ENCODE data around the gene ARHGAP26.

DNA sequence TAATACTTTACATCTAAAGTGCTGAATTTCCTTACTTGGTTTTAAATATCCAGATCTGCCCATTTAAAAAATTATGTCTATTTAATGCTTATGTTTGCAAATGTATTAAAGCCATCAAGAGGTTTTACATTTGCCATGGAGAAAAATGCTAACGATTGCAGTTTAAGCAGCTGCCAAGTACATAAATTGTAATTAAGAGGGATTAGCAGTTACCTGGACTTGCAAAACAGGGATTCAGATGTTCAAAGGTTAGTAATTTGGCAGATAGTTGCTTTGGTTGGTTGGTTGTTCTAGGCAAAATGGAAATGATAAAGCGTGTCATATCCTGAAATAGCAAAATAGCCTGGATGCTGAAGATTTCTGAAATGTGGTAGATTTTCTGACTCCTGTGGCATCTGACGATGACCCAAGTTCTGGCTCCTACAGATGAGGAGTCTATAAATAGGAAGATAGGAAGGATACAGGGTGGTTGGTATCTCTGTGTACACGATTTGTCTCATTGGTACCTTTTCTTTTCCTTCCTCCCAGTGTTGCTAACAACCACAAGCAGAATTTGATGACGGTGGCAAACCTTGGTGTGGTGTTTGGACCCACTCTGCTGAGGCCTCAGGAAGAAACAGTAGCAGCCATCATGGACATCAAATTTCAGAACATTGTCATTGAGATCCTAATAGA is 350.4 kb downstream of the ARHGAP26 start:
- TF ChIP-seq, protein P1, sequence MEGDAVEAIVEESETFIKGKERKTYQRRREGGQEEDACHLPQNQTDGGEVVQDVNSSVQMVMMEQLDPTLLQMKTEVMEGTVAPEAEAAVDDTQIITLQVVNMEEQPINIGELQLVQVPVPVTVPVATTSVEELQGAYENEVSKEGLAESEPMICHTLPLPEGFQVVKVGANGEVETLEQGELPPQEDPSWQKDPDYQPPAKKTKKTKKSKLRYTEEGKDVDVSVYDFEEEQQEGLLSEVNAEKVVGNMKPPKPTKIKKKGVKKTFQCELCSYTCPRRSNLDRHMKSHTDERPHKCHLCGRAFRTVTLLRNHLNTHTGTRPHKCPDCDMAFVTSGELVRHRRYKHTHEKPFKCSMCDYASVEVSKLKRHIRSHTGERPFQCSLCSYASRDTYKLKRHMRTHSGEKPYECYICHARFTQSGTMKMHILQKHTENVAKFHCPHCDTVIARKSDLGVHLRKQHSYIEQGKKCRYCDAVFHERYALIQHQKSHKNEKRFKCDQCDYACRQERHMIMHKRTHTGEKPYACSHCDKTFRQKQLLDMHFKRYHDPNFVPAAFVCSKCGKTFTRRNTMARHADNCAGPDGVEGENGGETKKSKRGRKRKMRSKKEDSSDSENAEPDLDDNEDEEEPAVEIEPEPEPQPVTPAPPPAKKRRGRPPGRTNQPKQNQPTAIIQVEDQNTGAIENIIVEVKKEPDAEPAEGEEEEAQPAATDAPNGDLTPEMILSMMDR (IDR thresholded peaks at IDR 0.05) = no peak
- no peak for TF ChIP-seq POLR2A (IDR thresholded peaks at IDR 0.05; ENCODE audit: low read depth)
- TF ChIP-seq POLR2AphosphoS5 (IDR thresholded peaks at IDR 0.05) = no peak
- TF ChIP-seq EP300 (IDR thresholded peaks at IDR 0.05) = no peak
